B cell (primary cell): ENCODE results near the gene UBE3C. TPM values are rescaled to one million over a fixed set of nuclear protein-coding genes. Genes with fewer than 3 reads are reported as not detected.

ENCODE experiments used
- ATAC-seq: fragments of 200-7000 bp; cut with Tn5 transposase; one replicate; pipeline ENCODE4 v1.10.0; 2021; ENCODE audit warnings: low read depth, mild to moderate bottlenecking, moderate number of reproducible peaks, moderate library complexity
- CTCF ChIA-PET: fragments of 350-600 bp; sonication (Branson Sonifier 250); formaldehyde crosslinking; loops from one replicate; lab custom pipeline; 2021; ENCODE audit warnings: antibody characterized with exemption, inconsistent platforms; lab: Charles Lee
- POLR2A ChIA-PET: fragments of 350-600 bp; sonication (Branson Sonifier 250); formaldehyde crosslinking; loops from one replicate; lab custom pipeline; 2021; ENCODE audit warnings: antibody characterized with exemption; lab: Charles Lee
- DNase-seq: peaks from one replicate; pipeline ENCODE4 v3.0.0; 2013
- H2AFZ ChIP-seq: 2 replicates; pipeline ENCODE4 v1.6.1; 2012; ENCODE audit warnings: mild to moderate bottlenecking, low read depth, low read length; ENCODE audit not compliant: insufficient read depth, poor library complexity, severe bottlenecking
- H3K27ac ChIP-seq, 2 donors: 1 replicate in 1 of 2; 2 replicates in 1 of 2; pipeline ENCODE4 v1.5.1; 2012 to 2013; ENCODE audit warnings: low read length in 2 of 2, mild to moderate bottlenecking in 2 of 2, moderate library complexity in 1 of 2
- H3K27me3 ChIP-seq, 4 experiments: fragments of 200-600 bp in 1 of 4; sonication (generic) in 1 of 4; replicated peaks in 1 of 4; 1 replicate in 2 of 4; 2 replicates in 2 of 4; pipeline versions ENCODE4 v1.6.1 to v1.7.0; 2013 to 2016; ENCODE audit warnings: low read length in 3 of 4, mild to moderate bottlenecking in 2 of 4, mixed read lengths in 1 of 4, moderate library complexity in 1 of 4; ENCODE audit not compliant: insufficient read depth in 4 of 4, control insufficient read depth in 3 of 4; ENCODE audit errors: control extremely low read depth in 1 of 4
- H3K36me3 ChIP-seq, 2 experiments: replicated peaks in 1 of 2; 1 replicate in 1 of 2; 2 replicates in 1 of 2; pipeline versions ENCODE4 v1.6.1 to v1.7.1; 2013; ENCODE audit warnings: low read length in 1 of 2; ENCODE audit not compliant: insufficient read depth in 2 of 2, control insufficient read depth in 1 of 2; ENCODE audit errors: control extremely low read depth in 1 of 2, extremely low read depth in 1 of 2
- H3K4me1 ChIP-seq, 2 donors: fragments of 200-600 bp in 1 of 2; sonication (generic) in 1 of 2; 1 replicate in 1 of 2; 2 replicates in 1 of 2; pipeline versions ENCODE4 v1.5.1 to v1.6.1; 2013 to 2017; ENCODE audit warnings: low read length in 2 of 2; ENCODE audit not compliant: control insufficient read depth in 2 of 2, insufficient read depth in 2 of 2
- H3K4me2 ChIP-seq: replicated peaks from 2 replicates; pipeline ENCODE3; 2012; ENCODE audit warnings: mild to moderate bottlenecking, low read depth, low read length; ENCODE audit not compliant: poor library complexity, severe bottlenecking
- H3K4me3 ChIP-seq, 5 experiments: fragments of 200-600 bp in 1 of 5; sonication (generic) in 1 of 5; 1 replicate in 3 of 5; 2 replicates in 2 of 5; pipeline versions ENCODE4 v1.5.1 to v1.7.0; 2011 to 2016; ENCODE audit warnings: low read length in 4 of 5, mild to moderate bottlenecking in 4 of 5, low read depth in 2 of 5, control low read depth in 1 of 5, moderate library complexity in 1 of 5; ENCODE audit not compliant: insufficient read depth in 1 of 5; ENCODE audit errors: control extremely low read depth in 1 of 5, extremely low read depth in 1 of 5
- H3K79me2 ChIP-seq: fragments of 200-600 bp; sonication (generic); one replicate; pipeline ENCODE4 v1.6.0; 2016; ENCODE audit warnings: low read length; ENCODE audit not compliant: control insufficient read depth, insufficient read depth
- H3K9ac ChIP-seq: fragments of 200-600 bp; sonication (generic); 2 replicates; pipeline ENCODE4 v1.6.1; 2017; ENCODE audit warnings: mild to moderate bottlenecking, low read length, moderate library complexity
- H3K9me3 ChIP-seq, 3 donors: one replicate each; pipeline versions ENCODE4 v1.6.1 to v1.7.1; 2013; ENCODE audit warnings: low read length in 2 of 3; ENCODE audit not compliant: control insufficient read depth in 2 of 3, insufficient read depth in 1 of 3; ENCODE audit errors: control extremely low read depth in 1 of 3
- H4K20me1 ChIP-seq: 2 replicates; pipeline ENCODE4 v1.6.0; 2012; ENCODE audit warnings: mild to moderate bottlenecking, low read length; ENCODE audit not compliant: insufficient read depth, control insufficient read depth, poor library complexity, severe bottlenecking
- H3K27ac Mint-ChIP-seq: one replicate; pipeline ENCODE4 v1.8.0; 2021; ENCODE audit warnings: mixed read lengths
- H3K27me3 Mint-ChIP-seq: one replicate; pipeline ENCODE4 v1.8.0; 2021; ENCODE audit warnings: mixed read lengths
- H3K4me1 Mint-ChIP-seq: one replicate; pipeline ENCODE4 v1.8.0; 2021; ENCODE audit warnings: mixed read lengths
- H3K4me3 Mint-ChIP-seq: one replicate; pipeline ENCODE4 v1.8.0; 2021; ENCODE audit warnings: mixed read lengths
- H3K9me3 Mint-ChIP-seq: one replicate; pipeline ENCODE4 v1.8.0; 2022; ENCODE audit warnings: mixed read lengths; ENCODE audit not compliant: insufficient read depth
- CTCF ChIP-seq: fragments of 200-600 bp; IDR thresholded peaks from one replicate; pipeline ENCODE4 v1.8.0; 2022; ENCODE audit warnings: antibody characterized with exemption, mild to moderate bottlenecking
- EZH2 ChIP-seq: IDR thresholded peaks from 2 replicates; pipeline ENCODE4 v1.6.1; 2012; ENCODE audit warnings: borderline replicate concordance, low read depth, mild to moderate bottlenecking, moderate library complexity, low read length; ENCODE audit not compliant: insufficient read depth, poor library complexity, severe bottlenecking
- WGBS: methylation state at CpG from one replicate; pipeline ENCODE4 v1.1.5; 2013; ENCODE audit warnings: missing lambda C conversion rate; ENCODE audit not compliant: insufficient coverage; 5-methylcytosine and 5-hydroxymethylcytosine counted together
- intact Hi-C: fragments of 100-400 bp; cut with micrococcal nuclease; formaldehyde crosslinking; loops from one replicate; pipeline ENCODE4 v1.10.0; 2022
- polyA plus RNA-seq: library from polyadenylated mRNA; depleted of rRNA; stranded (reverse); fragments of >200 nt; gene quantifications from 2 replicates; pipeline ENCODE4 v1.2.3, GENCODE V29; 2012
- total RNA-seq, 2 donors: library from RNA; stranded (reverse); fragments of 120-200 nt in 1 of 2; gene quantifications; 1 replicate in 1 of 2; 2 replicates in 1 of 2; pipeline versions ENCODE4 v1.2.3 to v1.2.4, GENCODE V29; 2013 to 2022

The UBE3C gene
- total and polyA plus RNA-seq, 2 donors (not counting 1 experiment from before 2014, with no cell fraction given), result 17.8 to 66.5 TPM

GRCh38 chr7:157265051-157265450, 126.3 kb downstream of the UBE3C start:
- no peak overlapping the region for H3K27ac ChIP-seq

GRCh38 chr7:157266272-157266671, 127.5 kb downstream of the UBE3C start:
- no peak overlapping the region for H3K27ac ChIP-seq
- no peak overlapping the region for H3K27ac Mint-ChIP-seq
- CTCF ChIA-PET, result interaction anchor here (1.0 kb wide), 1 partner anchor 16 kb away, joined by 6 read pairs; no protein-coding TSS in a partner anchor

More at GRCh38 chr7:157265051-157265450, 126.3 kb downstream of the UBE3C start:
- ChIA-PET POLR2A (no interaction called here), CTCF (interaction anchor here (1.5 kb wide), 1 partner anchor 15 kb away, joined by 5 read pairs; no protein-coding TSS in a partner anchor)
- Histone ChIP-seq H4K20me1 (no peaks in the 10 kb centered on the region), H3K4me3 (no peak overlapping the region), H2AFZ (no peak overlapping the region), H3K9me3 (no peaks in the 10 kb centered on the region), H3K36me3 (peaks cover 4 to 40% of the 10 kb centered on the region in 2 experiments), H3K4me2 (no peak overlapping the region), H3K9ac (no peak overlapping the region), H3K4me1 (no peaks in the 10 kb centered on the region), H3K27me3 (no peaks in the 10 kb centered on the region), H3K79me2 (no peaks in the 10 kb centered on the region)
- Mint-ChIP-seq H3K9me3 (no peaks in the 10 kb centered on the region), H3K4me1 (no peaks in the 10 kb centered on the region), H3K4me3 (no peak overlapping the region), H3K27ac (no peak overlapping the region), H3K27me3 (no peaks in the 10 kb centered on the region)
- DNase-seq (no peak), ATAC-seq (no peak)
- 96% methylated on average over 9 of the region's 12 CpGs for WGBS
- intact Hi-C loops, result no loop called here
- TF ChIP-seq CTCF (no peak), EZH2 (no peak)

More at GRCh38 chr7:157266272-157266671, 127.5 kb downstream of the UBE3C start:
- no peak overlapping the region for H3K4me3 Mint-ChIP-seq
- DNase-seq, result no peak
- Histone ChIP-seq H3K36me3 (peaks cover 9 to 40% of the 10 kb centered on the region in 2 experiments), H3K9ac (no peak overlapping the region), H3K4me2 (no peak overlapping the region), H3K4me1 (no peaks in the 10 kb centered on the region), H4K20me1 (no peaks in the 10 kb centered on the region), H3K4me3 (no peak overlapping the region), H3K79me2 (no peaks in the 10 kb centered on the region), H2AFZ (no peak overlapping the region), H3K27me3 (no peaks in the 10 kb centered on the region), H3K9me3 (no peaks in the 10 kb centered on the region)
- no peaks in the 10 kb centered on the region for H3K4me1 Mint-ChIP-seq
- ATAC-seq, result no peak
- no peaks in the 10 kb centered on the region for H3K9me3 Mint-ChIP-seq
- POLR2A ChIA-PET, result no interaction called here
- TF ChIP-seq EZH2 (no peak), CTCF (no peak)
- WGBS, result 92% methylated on average over 4 of the region's 7 CpGs
- H3K27me3 Mint-ChIP-seq, result no peaks in the 10 kb centered on the region
- intact Hi-C loops, result no loop called here
